Smooth muscle cell of trachea (primary cell): ENCODE data around the gene ZBP1. TPM values are rescaled to one million over a fixed set of nuclear protein-coding genes. Genes with fewer than 3 reads are reported as not detected.

Experiments used
- total RNA-seq: library from RNA; depleted of rRNA; stranded (reverse); fragments of >200 nt; gene quantifications from 2 replicates; pipeline ENCODE4 v1.2.1, GENCODE V29; 2014

The ZBP1 gene, protein sequence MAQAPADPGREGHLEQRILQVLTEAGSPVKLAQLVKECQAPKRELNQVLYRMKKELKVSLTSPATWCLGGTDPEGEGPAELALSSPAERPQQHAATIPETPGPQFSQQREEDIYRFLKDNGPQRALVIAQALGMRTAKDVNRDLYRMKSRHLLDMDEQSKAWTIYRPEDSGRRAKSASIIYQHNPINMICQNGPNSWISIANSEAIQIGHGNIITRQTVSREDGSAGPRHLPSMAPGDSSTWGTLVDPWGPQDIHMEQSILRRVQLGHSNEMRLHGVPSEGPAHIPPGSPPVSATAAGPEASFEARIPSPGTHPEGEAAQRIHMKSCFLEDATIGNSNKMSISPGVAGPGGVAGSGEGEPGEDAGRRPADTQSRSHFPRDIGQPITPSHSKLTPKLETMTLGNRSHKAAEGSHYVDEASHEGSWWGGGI
- not detected in 2 replicates for total RNA-seq

DNA sequence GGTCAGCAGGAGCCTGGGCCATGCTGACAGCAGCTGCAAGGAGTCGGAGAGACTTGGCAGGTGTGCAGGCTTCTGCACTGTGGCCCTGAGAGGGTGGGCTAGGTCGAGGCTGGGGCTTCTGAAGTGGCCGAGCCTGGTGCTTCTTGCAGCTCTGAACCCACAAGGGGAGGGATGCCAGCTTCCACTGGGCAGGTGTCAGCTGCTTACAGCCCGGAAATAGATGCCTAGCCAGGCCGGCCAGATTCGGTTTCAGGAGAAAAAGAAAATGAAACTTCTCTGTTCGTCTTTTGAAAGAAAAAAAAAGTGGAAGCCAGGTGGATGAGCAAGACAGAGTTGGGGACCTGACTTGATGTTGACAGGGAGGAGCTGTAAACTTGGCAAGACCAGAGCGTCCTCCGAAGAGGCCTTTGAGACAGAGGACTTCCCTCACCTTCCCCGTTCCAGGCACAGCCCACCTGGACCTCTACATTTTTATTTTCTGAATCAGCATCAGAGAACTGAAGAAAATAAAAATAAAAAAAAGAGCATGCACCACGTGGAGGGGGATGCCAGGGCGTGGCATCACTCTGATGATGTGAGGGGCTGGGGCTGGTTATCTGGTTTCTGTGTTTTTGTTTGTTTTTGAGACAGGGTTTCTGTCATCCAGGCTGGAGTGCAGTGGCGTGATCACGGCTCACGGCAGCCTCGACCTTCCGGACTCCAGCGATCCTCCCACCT, at the start of gene ZBP1:
ZBP1 (minus strand) TSS at position 153 of the 717 bp plus-strand sequence; CDS start at position 22, 131 bp downstream.

DNA sequence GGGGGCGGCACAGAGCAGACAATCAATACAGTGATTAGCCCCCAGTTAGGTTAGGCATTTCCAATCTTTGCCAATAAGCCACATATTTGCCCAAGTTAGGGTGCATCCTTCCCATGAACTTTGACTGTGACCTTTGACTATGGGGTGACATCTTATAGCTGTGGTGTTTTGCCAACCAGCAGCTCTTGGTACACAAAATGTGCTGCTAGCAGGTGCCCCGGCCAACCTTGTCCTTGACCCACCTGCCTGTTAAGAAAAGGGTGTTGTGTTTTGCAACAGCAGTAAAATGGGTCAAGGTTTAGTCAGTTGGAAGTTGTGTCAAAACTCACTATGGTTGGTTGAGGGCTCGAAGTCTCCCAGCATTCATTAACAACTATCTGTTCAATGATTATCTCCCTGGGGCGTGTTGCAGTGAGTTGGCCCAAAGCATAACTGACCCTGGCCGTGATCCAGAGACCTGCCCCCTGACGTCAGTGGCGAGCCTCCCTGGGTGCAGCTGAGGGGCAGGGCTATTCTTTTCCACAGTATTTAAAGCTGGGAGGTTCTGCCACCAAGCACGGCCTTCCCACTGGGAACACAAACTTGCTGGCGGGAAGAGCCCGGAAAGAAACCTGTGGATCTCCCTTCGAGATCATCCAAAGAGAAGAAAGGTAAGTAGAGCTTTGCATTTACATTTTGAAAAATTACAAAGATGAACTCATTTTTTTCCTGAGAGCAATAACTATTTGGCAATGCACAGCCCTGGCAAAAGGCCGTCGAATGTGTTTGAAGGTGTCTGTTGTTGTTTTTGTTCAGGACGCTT, 59.5 kb downstream of the ZBP1 start, which contains the start of gene PCK1:
PCK1 (plus strand) TSS at position 557 of the 802 bp plus-strand sequence. CDS start 302 bp downstream, outside the sequence.

Other genes starting within 250 kb of the ZBP1 start
- gene RBM38, start 229.0 kb downstream of the ZBP1 start, total RNA-seq, result 7.3 and 13.4 TPM in 2 replicates
- gene CTCFL, start 95.3 kb downstream of the ZBP1 start, total RNA-seq, result under 0.01 TPM in 1 of 2 replicates, not detected in the other
- gene PCK1, start 59.3 kb downstream of the ZBP1 start, total RNA-seq, result not detected in 2 replicates
- 0.29 and 0.33 TPM in 2 replicates for gene PMEPA1, start 89.6 kb upstream of the ZBP1 start, total RNA-seq